Activated T-helper 1 cell treated with anti-CD3 and anti-CD28 coated beads, Interleukin-12 subunit alpha, Interleukin-12 subunit beta, Interleukin-2, Interleukin-4 antibody, amounts not matched to agents 30 ng/mL and 10 ng/mL and 1 ng/mL, durations not matched to agents 14 hours and 24 hours and 36 hours (primary cell): ENCODE measurements around the gene PER2. TPM values are rescaled to one million over a fixed set of nuclear protein-coding genes. Genes with fewer than 3 reads are reported as not detected.

ENCODE experiments used
- DNase-seq: peaks from one replicate; pipeline ENCODE4 v3.0.0; 2021; ENCODE audit warnings: low spot score
- H3K27ac Mint-ChIP-seq: one replicate; pipeline ENCODE4 v1.8.0; 2021; ENCODE audit warnings: mild to moderate bottlenecking, mixed read lengths
- H3K27me3 Mint-ChIP-seq: one replicate; pipeline ENCODE4 v1.8.0; 2022; ENCODE audit warnings: mild to moderate bottlenecking, moderate library complexity, mixed read lengths; ENCODE audit not compliant: insufficient read depth
- H3K36me3 Mint-ChIP-seq: one replicate; pipeline ENCODE4 v1.8.0; 2021; ENCODE audit warnings: low read depth, mixed read lengths
- H3K4me1 Mint-ChIP-seq: one replicate; pipeline ENCODE4 v1.8.0; 2021; ENCODE audit warnings: low read depth, mixed read lengths
- H3K4me3 Mint-ChIP-seq: one replicate; pipeline ENCODE4 v1.8.0; 2021; ENCODE audit warnings: mild to moderate bottlenecking, moderate library complexity, mixed read lengths
- H3K9me3 Mint-ChIP-seq: one replicate; pipeline ENCODE4 v1.8.0; 2021; ENCODE audit warnings: mixed read lengths
- intact Hi-C: fragments of 100-400 bp; cut with micrococcal nuclease; formaldehyde crosslinking; loops from one replicate; pipeline ENCODE4 v1.15.1; 2024
- total RNA-seq: library from RNA; stranded (reverse); gene quantifications from 2 replicates; pipeline ENCODE4 v1.2.3, GENCODE V29; 2022

PER2 gene
- total RNA-seq, 1 donor from 2014 or later, result 21.2 TPM

- intact Hi-C loops, result no loop called here
- no peaks in the 10 kb centered on the region for H3K9me3 Mint-ChIP-seq
- no peaks in the 10 kb centered on the region for H3K4me1 Mint-ChIP-seq
- H3K4me3 Mint-ChIP-seq, result no peak overlapping the region
- no peaks in the 10 kb centered on the region for H3K36me3 Mint-ChIP-seq
- no peak overlapping the region for H3K27ac Mint-ChIP-seq
- DNase-seq, result no peak
- H3K27me3 Mint-ChIP-seq, result peaks cover 24% of the 10 kb centered on the region
These were observed 15.7 kb upstream of the PER2 start for GRCh38 chr2:238304116-238304515.

- H3K27ac Mint-ChIP-seq, result no peak overlapping the region
- no peak overlapping the region for H3K4me3 Mint-ChIP-seq
- no peaks in the 10 kb centered on the region for H3K36me3 Mint-ChIP-seq
- no peaks in the 10 kb centered on the region for H3K9me3 Mint-ChIP-seq
- intact Hi-C loops, result no loop called here
- peaks cover 24% of the 10 kb centered on the region for H3K27me3 Mint-ChIP-seq
- no peaks in the 10 kb centered on the region for H3K4me1 Mint-ChIP-seq
- no peak for DNase-seq
These were observed 14.3 kb upstream of the PER2 start for GRCh38 chr2:238302751-238303150.

GRCh38 chr2:238302087-238302486 is 13.7 kb upstream of the PER2 start:
- Mint-ChIP-seq H3K27me3 (peaks cover 24% of the 10 kb centered on the region), H3K4me3 (no peak overlapping the region), H3K4me1 (no peaks in the 10 kb centered on the region), H3K27ac (no peak overlapping the region), H3K9me3 (no peaks in the 10 kb centered on the region), H3K36me3 (no peaks in the 10 kb centered on the region)
- intact Hi-C loops, result no loop called here
- DNase-seq, result no peak

GRCh38 chr2:238299803-238300202 is 11.4 kb upstream of the PER2 start:
- intact Hi-C loops, result no loop called here
- H3K4me1 Mint-ChIP-seq, result no peaks in the 10 kb centered on the region
- H3K4me3 Mint-ChIP-seq, result no peak overlapping the region
- H3K27ac Mint-ChIP-seq, result no peak overlapping the region
- no peaks in the 10 kb centered on the region for H3K36me3 Mint-ChIP-seq
- peaks cover 19% of the 10 kb centered on the region for H3K27me3 Mint-ChIP-seq
- no peaks in the 10 kb centered on the region for H3K9me3 Mint-ChIP-seq
- no peak for DNase-seq

GRCh38 chr2:238296638-238297457 is 8.4 kb upstream of the PER2 start:
- Mint-ChIP-seq H3K4me1 (no peaks in the 10 kb centered on the region), H3K27ac (no peak overlapping the region), H3K36me3 (no peaks in the 10 kb centered on the region), H3K9me3 (no peaks in the 10 kb centered on the region), H3K4me3 (no peak overlapping the region), H3K27me3 (peaks cover 11% of the 10 kb centered on the region)
- intact Hi-C loops, result no loop called here
- no peak for DNase-seq

- no peak for DNase-seq
- H3K9me3 Mint-ChIP-seq, result no peaks in the 10 kb centered on the region
- H3K36me3 Mint-ChIP-seq, result no peaks in the 10 kb centered on the region
- H3K27me3 Mint-ChIP-seq, result peaks cover 7% of the 10 kb centered on the region
- no peak overlapping the region for H3K4me3 Mint-ChIP-seq
- intact Hi-C loops, result no loop called here
- no peak overlapping the region for H3K27ac Mint-ChIP-seq
- H3K4me1 Mint-ChIP-seq, result peaks cover under 1% of the 10 kb centered on the region
These were observed 7.0 kb upstream of the PER2 start for GRCh38 chr2:238295144-238296112.

GRCh38 chr2:238294393-238295143 is 6.2 kb upstream of the PER2 start:
- H3K9me3 Mint-ChIP-seq, result no peaks in the 10 kb centered on the region
- peaks cover 9% of the 10 kb centered on the region for H3K4me1 Mint-ChIP-seq
- H3K27me3 Mint-ChIP-seq, result peaks cover 2% of the 10 kb centered on the region
- H3K36me3 Mint-ChIP-seq, result no peaks in the 10 kb centered on the region
- intact Hi-C loops, result no loop called here
- no peak overlapping the region for H3K27ac Mint-ChIP-seq
- DNase-seq, result no peak
- H3K4me3 Mint-ChIP-seq, result no peak overlapping the region

GRCh38 chr2:238294046-238294392 is 5.6 kb upstream of the PER2 start:
- no peaks in the 10 kb centered on the region for H3K9me3 Mint-ChIP-seq
- peaks cover 14% of the 10 kb centered on the region for H3K4me1 Mint-ChIP-seq
- intact Hi-C loops, result no loop called here
- no peak overlapping the region for H3K4me3 Mint-ChIP-seq
- H3K27ac Mint-ChIP-seq, result no peak overlapping the region
- H3K27me3 Mint-ChIP-seq, result peaks cover 2% of the 10 kb centered on the region
- DNase-seq, result no peak
- no peaks in the 10 kb centered on the region for H3K36me3 Mint-ChIP-seq

- intact Hi-C loops, result no loop called here
- H3K36me3 Mint-ChIP-seq, result peaks cover 2% of the 10 kb centered on the region
- no peak overlapping the region for H3K27ac Mint-ChIP-seq
- H3K27me3 Mint-ChIP-seq, result peaks cover 2% of the 10 kb centered on the region
- no peak overlapping the region for H3K4me3 Mint-ChIP-seq
- H3K4me1 Mint-ChIP-seq, result peaks cover 27% of the 10 kb centered on the region
- no peaks in the 10 kb centered on the region for H3K9me3 Mint-ChIP-seq
- DNase-seq, result no peak
These were observed 3.3 kb upstream of the PER2 start for GRCh38 chr2:238291550-238292281.

- H3K27me3 Mint-ChIP-seq, result peaks cover 2% of the 10 kb centered on the region
- peaks cover 2% of the 10 kb centered on the region for H3K36me3 Mint-ChIP-seq
These were observed 2.5 kb upstream of the PER2 start for GRCh38 chr2:238290715-238291549.

GRCh38 chr2:238290091-238290509 is 1.7 kb upstream of the PER2 start:
- H3K9me3 Mint-ChIP-seq, result no peaks in the 10 kb centered on the region
- H3K27me3 Mint-ChIP-seq, result peaks cover 2% of the 10 kb centered on the region
- peak overlapping the region; percentile 97 for H3K27ac Mint-ChIP-seq
- peaks cover 2% of the 10 kb centered on the region for H3K36me3 Mint-ChIP-seq
- intact Hi-C loops, result no loop called here
- H3K4me1 Mint-ChIP-seq, result peaks cover 38% of the 10 kb centered on the region
- peak overlapping the region; percentile 91 for H3K4me3 Mint-ChIP-seq
- no peak for DNase-seq

More at GRCh38 chr2:238290715-238291549, 2.5 kb upstream of the PER2 start:
- intact Hi-C loops, result no loop called here
- Mint-ChIP-seq H3K9me3 (no peaks in the 10 kb centered on the region), H3K27ac (no peak overlapping the region), H3K4me1 (peaks cover 35% of the 10 kb centered on the region), H3K4me3 (peak overlapping the region; percentile 11)
- no peak for DNase-seq
